ENCODE results near the gene CACNG3. TPM values are rescaled to one million over a fixed set of nuclear protein-coding genes. Genes with fewer than 3 reads are reported as not detected.
A peak's percentile ranks its signal among the peaks of the same experiment; 100 is the strongest.

Gene CACNG3
- total RNA-seq (not detected in 2 replicates), polyA plus RNA-seq (not detected in 2 replicates)

DNA sequence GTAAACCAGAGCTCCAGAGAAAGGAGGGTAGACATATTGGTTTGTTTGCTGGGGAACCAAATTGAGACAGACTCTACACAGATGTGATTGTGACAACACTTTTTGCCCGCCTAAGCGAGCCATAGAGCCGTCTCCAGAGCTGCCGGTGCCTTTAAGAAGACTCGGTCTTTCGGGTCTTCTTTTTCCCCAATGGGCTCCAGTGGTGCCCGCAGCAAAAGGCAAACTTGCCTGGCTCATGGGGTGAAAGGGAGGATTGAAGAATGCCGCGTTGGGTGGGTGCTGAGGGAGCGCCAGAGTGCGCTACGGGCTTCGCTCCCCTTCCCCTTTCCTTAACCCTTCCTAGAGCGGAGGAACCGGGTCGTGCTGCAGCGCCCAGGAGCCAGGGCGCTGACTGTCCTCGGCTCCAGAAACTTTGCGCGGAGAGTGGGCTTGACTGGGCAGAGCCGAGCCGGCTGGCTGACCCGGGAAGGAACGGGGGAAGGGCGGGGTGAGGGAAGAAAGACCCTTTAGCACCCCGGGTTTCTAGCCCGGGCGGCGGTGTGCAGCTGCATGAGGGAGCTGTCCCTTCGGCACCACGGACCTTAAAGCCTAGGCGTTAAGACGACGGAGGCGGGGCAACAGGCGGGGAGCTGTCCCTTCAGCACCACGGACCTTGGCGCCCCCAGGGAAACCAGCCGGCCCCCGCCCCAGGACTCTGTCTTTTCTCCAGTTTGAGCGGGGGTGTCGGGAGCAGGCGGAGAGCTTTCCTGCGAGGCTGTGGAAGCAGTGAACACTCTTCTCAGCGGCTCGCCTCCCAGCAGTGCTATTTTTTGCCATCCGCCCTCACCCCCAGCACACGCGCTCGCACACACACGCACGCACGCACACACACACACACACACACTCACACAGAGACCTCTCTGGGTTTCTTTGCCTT is at the start of gene CACNG3:
CACNG3 (plus strand) TSS at position 880 of the 916 bp plus-strand sequence. CDS start 420 bp downstream, outside the sequence.
- Histone ChIP-seq H3K4me2 (peak within 1 kb of the TSS; percentile 28), H3K9me3 (ENCODE audit: low read depth) (no peaks in the 10 kb centered on the region)

DNA sequence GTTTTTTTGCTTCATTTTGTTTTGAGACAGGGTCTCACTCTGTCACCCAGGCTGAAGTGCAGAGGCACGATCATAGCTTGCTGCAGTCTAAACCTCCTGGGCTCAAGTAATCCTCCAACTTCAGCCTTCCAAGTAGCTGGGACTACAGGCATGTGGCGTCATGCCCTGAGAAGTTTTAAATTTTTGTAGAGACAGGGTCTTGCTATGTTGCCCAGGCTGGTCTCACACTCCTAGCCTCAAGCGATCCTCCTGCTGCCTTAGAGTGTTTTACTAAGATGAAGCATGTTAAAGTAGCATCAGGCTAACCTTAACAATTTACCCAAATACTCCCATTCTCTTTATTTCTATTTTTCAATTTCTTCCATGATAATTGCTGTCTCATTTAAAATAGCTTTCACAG is 49.2 kb upstream of the CACNG3 start:
- 82% methylated on average over 3 of the region's 3 CpGs for WGBS (ENCODE audit: low lambda C conversion rate, missing lambda C conversion rate)
- Histone ChIP-seq H3K4me3 (no peak overlapping the region), H3K4me2 (no peak overlapping the region), H4K20me1 (ENCODE audit: insufficient read depth, poor library complexity, severe bottlenecking) (no peaks in the 10 kb centered on the region), H2AFZ (no peak overlapping the region), H3K36me3 (replicated peaks; ENCODE audit: insufficient read depth, low read depth) (no peaks in the 10 kb centered on the region), H3K79me2 (no peaks in the 10 kb centered on the region), H3K9me3 (ENCODE audit: low read depth) (no peaks in the 10 kb centered on the region), H3K9me2 (replicated peaks; ENCODE audit: insufficient read depth) (no peaks in the 10 kb centered on the region), H3K4me1 (ENCODE audit: insufficient read depth) (no peaks in the 10 kb centered on the region), H3K27me3 (peaks cover 30% of the 10 kb centered on the region), H3K27ac (no peak overlapping the region)
- TF ChIP-seq EZH2phosphoT487 (IDR thresholded peaks at IDR 0.05; ENCODE audit: low read depth, severe bottlenecking, unreplicated experiment), result no peak
- TF ChIP-seq EZH2 (IDR thresholded peaks at IDR 0.05; ENCODE audit: borderline replicate concordance), result no peak
- no peak for TF ChIP-seq CTCF (IDR thresholded peaks at IDR 0.05; ENCODE audit: poor library complexity)
- DNase-seq (ENCODE audit: low spot score), result no peak

More for the DNA sequence above, at the start of gene CACNG3:
- no peak within 1 kb of the TSS for H3K4me3 ChIP-seq
- peaks cover 48% of the 10 kb centered on the region for H3K27me3 ChIP-seq
- no peak within 1 kb of the TSS for H3K27ac ChIP-seq
- TF ChIP-seq EZH2 (IDR thresholded peaks at IDR 0.05; ENCODE audit: borderline replicate concordance), result no peak
- TF ChIP-seq CTCF (IDR thresholded peaks at IDR 0.05; ENCODE audit: poor library complexity), result no peak
- no peak for TF ChIP-seq EZH2phosphoT487 (IDR thresholded peaks at IDR 0.05; ENCODE audit: low read depth, severe bottlenecking, unreplicated experiment)
- H3K9me2 ChIP-seq (replicated peaks; ENCODE audit: insufficient read depth), result no peaks in the 10 kb centered on the region
- no peaks in the 10 kb centered on the region for H3K36me3 ChIP-seq (replicated peaks; ENCODE audit: insufficient read depth, low read depth)
- H3K79me2 ChIP-seq, result no peaks in the 10 kb centered on the region
- DNase-seq (ENCODE audit: low spot score), result peak; percentile 90
- 9% methylated on average over 48 of the region's 54 CpGs for WGBS (ENCODE audit: low lambda C conversion rate, missing lambda C conversion rate)
- H2AFZ ChIP-seq, result no peak within 1 kb of the TSS
- H4K20me1 ChIP-seq (ENCODE audit: insufficient read depth, poor library complexity, severe bottlenecking), result no peaks in the 10 kb centered on the region
- H3K4me1 ChIP-seq (ENCODE audit: insufficient read depth), result peaks cover 6% of the 10 kb centered on the region

GRCh38 chr16:24208710-24209109 is 47.4 kb upstream of the CACNG3 start:
- H3K4me1 ChIP-seq (ENCODE audit: insufficient read depth), result no peaks in the 10 kb centered on the region
- no peak overlapping the region for H3K4me3 ChIP-seq
- 9% methylated on average over 5 of the region's 5 CpGs for WGBS (ENCODE audit: low lambda C conversion rate, missing lambda C conversion rate)
- no peak overlapping the region for H2AFZ ChIP-seq
- H3K27me3 ChIP-seq, result peaks cover 30% of the 10 kb centered on the region
- no peaks in the 10 kb centered on the region for H3K79me2 ChIP-seq
- H3K4me2 ChIP-seq, result no peak overlapping the region
- no peaks in the 10 kb centered on the region for H3K36me3 ChIP-seq (replicated peaks; ENCODE audit: insufficient read depth, low read depth)
- H3K9me3 ChIP-seq (ENCODE audit: low read depth), result no peaks in the 10 kb centered on the region
- no peak for DNase-seq (ENCODE audit: low spot score)
- TF ChIP-seq CTCF (IDR thresholded peaks at IDR 0.05; ENCODE audit: poor library complexity), result no peak
- TF ChIP-seq EZH2phosphoT487 (IDR thresholded peaks at IDR 0.05; ENCODE audit: low read depth, severe bottlenecking, unreplicated experiment), result no peak
- TF ChIP-seq EZH2 (IDR thresholded peaks at IDR 0.05; ENCODE audit: borderline replicate concordance), result no peak
- H3K27ac ChIP-seq, result no peak overlapping the region
- no peaks in the 10 kb centered on the region for H4K20me1 ChIP-seq (ENCODE audit: insufficient read depth, poor library complexity, severe bottlenecking)
- no peaks in the 10 kb centered on the region for H3K9me2 ChIP-seq (replicated peaks; ENCODE audit: insufficient read depth)
